ENCODE data around the gene GPC5. TPM values are rescaled to one million over a fixed set of nuclear protein-coding genes. Genes with fewer than 3 reads are reported as not detected.

GPC5 gene
- total and polyA plus RNA-seq, 7 experiments from 2014 or later = 0.10 to 0.38 TPM; not detected in 5

GRCh38 chr13:91586609-91587008 lies 188.2 kb downstream of the GPC5 start:
- Histone ChIP-seq H3K9me3 (ENCODE audit: control insufficient read depth in 2 of 3, low read length in 3 of 3) (no peaks in the 10 kb centered on the region), H3K36me3 (ENCODE audit: control insufficient read depth in 2 of 3, insufficient read depth in 3 of 3, low read length in 3 of 3) (no peaks in the 10 kb centered on the region), H3K27ac (ENCODE audit: low read depth, low read length) (no peak overlapping the region), H3K4me1 (ENCODE audit: control insufficient read depth in 2 of 2, insufficient read depth in 2 of 2, low read length in 2 of 2) (no peaks in the 10 kb centered on the region), H3K4me3 (ENCODE audit: low read length) (no peak overlapping the region), H3K27me3 (ENCODE audit: control insufficient read depth in 2 of 2, insufficient read depth in 2 of 2, low read length in 2 of 2) (no peaks in the 10 kb centered on the region)
- CTCF ChIA-PET = no interaction called here
- DNase-seq (no peak), ATAC-seq (no peak)
- POLR2A ChIA-PET = no interaction called here
- intact Hi-C loops (cut with micrococcal nuclease) = no loop called here
- Mint-ChIP-seq H3K4me3 (no peak overlapping the region), H3K36me3 (no peaks in the 10 kb centered on the region), H3K4me1 (peaks cover 0 to 1% (median 0%) of the 10 kb centered on the region in 7 donors), H3K9me3 (peaks cover 0 to 15% (median 3%) of the 10 kb centered on the region in 11 donors), H3K27ac (no peak overlapping the region), H3K27me3 (peaks cover 0 to 4% (median 0%) of the 10 kb centered on the region in 5 donors)

- Mint-ChIP-seq H3K27ac (no peak overlapping the region), H3K9me3 (peaks cover 0 to 24% (median 7%) of the 10 kb centered on the region in 11 donors)
- CTCF ChIA-PET = no interaction called here
These were observed 190.1 kb downstream of the GPC5 start for GRCh38 chr13:91588541-91588940.

GRCh38 chr13:91592056-91593014 lies 193.9 kb downstream of the GPC5 start:
- H3K4me1 Mint-ChIP-seq = no peaks in the 10 kb centered on the region
- intact Hi-C loops (cut with micrococcal nuclease) = no loop called here
- H3K4me3 ChIP-seq (ENCODE audit: low read length) = no peak overlapping the region
- H3K36me3 ChIP-seq (ENCODE audit: control insufficient read depth in 2 of 3, insufficient read depth in 3 of 3, low read length in 3 of 3) = no peaks in the 10 kb centered on the region
- H3K9me3 Mint-ChIP-seq = peaks cover 0 to 26% (median 7%) of the 10 kb centered on the region in 11 donors
- ChIA-PET POLR2A (no interaction called here), CTCF (no interaction called here)
- H3K27me3 Mint-ChIP-seq = peaks cover 0 to 4% (median 0%) of the 10 kb centered on the region in 5 donors
- H3K27ac ChIP-seq (ENCODE audit: low read depth, low read length) = no peak overlapping the region
- H3K4me1 ChIP-seq (ENCODE audit: control insufficient read depth in 2 of 2, insufficient read depth in 2 of 2, low read length in 2 of 2) = no peaks in the 10 kb centered on the region
- no peak overlapping the region for H3K27ac Mint-ChIP-seq
- no peaks in the 10 kb centered on the region for H3K36me3 Mint-ChIP-seq
- no peaks in the 10 kb centered on the region for H3K27me3 ChIP-seq (ENCODE audit: control insufficient read depth in 2 of 2, insufficient read depth in 2 of 2, low read length in 2 of 2)
- H3K9me3 ChIP-seq (ENCODE audit: control insufficient read depth in 2 of 3, low read length in 3 of 3) = peaks cover 0 to 5% (median 0%) of the 10 kb centered on the region in 3 experiments
- ATAC-seq (no peak), DNase-seq (no peak)
- no peak overlapping the region for H3K4me3 Mint-ChIP-seq

More at GRCh38 chr13:91588541-91588940, 190.1 kb downstream of the GPC5 start:
- Mint-ChIP-seq H3K36me3 (no peaks in the 10 kb centered on the region), H3K27me3 (no peaks in the 10 kb centered on the region), H3K4me3 (no peak overlapping the region), H3K4me1 (no peaks in the 10 kb centered on the region)
- POLR2A ChIA-PET = no interaction called here
- Histone ChIP-seq H3K4me1 (ENCODE audit: control insufficient read depth in 2 of 2, insufficient read depth in 2 of 2, low read length in 2 of 2) (no peaks in the 10 kb centered on the region), H3K9me3 (ENCODE audit: control insufficient read depth in 2 of 3, low read length in 3 of 3) (peaks cover 0 to 5% (median 0%) of the 10 kb centered on the region in 3 experiments), H3K4me3 (ENCODE audit: low read length) (no peak overlapping the region), H3K36me3 (ENCODE audit: control insufficient read depth in 2 of 3, insufficient read depth in 3 of 3, low read length in 3 of 3) (no peaks in the 10 kb centered on the region), H3K27me3 (ENCODE audit: control insufficient read depth in 2 of 2, insufficient read depth in 2 of 2, low read length in 2 of 2) (no peaks in the 10 kb centered on the region), H3K27ac (ENCODE audit: low read depth, low read length) (no peak overlapping the region)
- intact Hi-C loops (cut with micrococcal nuclease) = no loop called here
- no peak for ATAC-seq
- DNase-seq = no peak

- Histone ChIP-seq H3K36me3 (ENCODE audit: control insufficient read depth in 2 of 3, insufficient read depth in 3 of 3, low read length in 3 of 3) (no peaks in the 10 kb centered on the region), H3K4me3 (ENCODE audit: low read length) (no peak overlapping the region), H3K27me3 (ENCODE audit: control insufficient read depth in 2 of 2, insufficient read depth in 2 of 2, low read length in 2 of 2) (no peaks in the 10 kb centered on the region), H3K4me1 (ENCODE audit: control insufficient read depth in 2 of 2, insufficient read depth in 2 of 2, low read length in 2 of 2) (no peaks in the 10 kb centered on the region), H3K9me3 (ENCODE audit: control insufficient read depth in 2 of 3, low read length in 3 of 3) (peaks cover 0 to 5% (median 0%) of the 10 kb centered on the region in 3 experiments), H3K27ac (ENCODE audit: low read depth, low read length) (no peak overlapping the region)
- Mint-ChIP-seq H3K4me3 (no peak overlapping the region), H3K4me1 (no peaks in the 10 kb centered on the region), H3K27me3 (peaks cover 0 to 4% (median 0%) of the 10 kb centered on the region in 5 donors), H3K9me3 (peaks cover 0 to 26% (median 7%) of the 10 kb centered on the region in 11 donors), H3K27ac (no peak overlapping the region), H3K36me3 (no peaks in the 10 kb centered on the region)
- POLR2A ChIA-PET = no interaction called here
- CTCF ChIA-PET = no interaction called here
- no peak for ATAC-seq
- intact Hi-C loops (cut with micrococcal nuclease) = no loop called here
- no peak for DNase-seq
These were observed 195.0 kb downstream of the GPC5 start for GRCh38 chr13:91593456-91593855.

GRCh38 chr13:91594061-91594460 lies 195.6 kb downstream of the GPC5 start:
- Mint-ChIP-seq H3K27me3 (peaks cover 0 to 4% (median 0%) of the 10 kb centered on the region in 5 donors), H3K27ac (no peak overlapping the region)

GRCh38 chr13:91595677-91596076 lies 197.3 kb downstream of the GPC5 start:
- intact Hi-C loops (cut with micrococcal nuclease) = no loop called here
- H3K27me3 ChIP-seq (ENCODE audit: control insufficient read depth in 2 of 2, insufficient read depth in 2 of 2, low read length in 2 of 2) = no peaks in the 10 kb centered on the region
- no peaks in the 10 kb centered on the region for H3K4me1 Mint-ChIP-seq
- peaks cover 0 to 19% (median 7%) of the 10 kb centered on the region in 11 donors for H3K9me3 Mint-ChIP-seq
- ChIA-PET POLR2A (interaction anchor here (0.7 kb wide), 1 partner anchor 24 kb away, joined by 3 read pairs; no protein-coding TSS in a partner anchor), CTCF (no interaction called here)
- H3K36me3 ChIP-seq (ENCODE audit: control insufficient read depth in 2 of 3, insufficient read depth in 3 of 3, low read length in 3 of 3) = no peaks in the 10 kb centered on the region
- H3K36me3 Mint-ChIP-seq = no peaks in the 10 kb centered on the region
- H3K9me3 ChIP-seq (ENCODE audit: control insufficient read depth in 2 of 3, low read length in 3 of 3) = peaks cover 0 to 5% (median 0%) of the 10 kb centered on the region in 3 experiments
- no peak overlapping the region for H3K27ac Mint-ChIP-seq
- H3K4me3 ChIP-seq (ENCODE audit: low read length) = no peak overlapping the region
- H3K4me1 ChIP-seq (ENCODE audit: control insufficient read depth in 2 of 2, insufficient read depth in 2 of 2, low read length in 2 of 2) = no peaks in the 10 kb centered on the region
- no peak overlapping the region for H3K27ac ChIP-seq (ENCODE audit: low read depth, low read length)
- ATAC-seq (no peak), DNase-seq (no peak)
- H3K4me3 Mint-ChIP-seq = no peak overlapping the region
- peaks cover 0 to 4% (median 0%) of the 10 kb centered on the region in 5 donors for H3K27me3 Mint-ChIP-seq

More at GRCh38 chr13:91594061-91594460, 195.6 kb downstream of the GPC5 start:
- H3K36me3 Mint-ChIP-seq = no peaks in the 10 kb centered on the region
- Histone ChIP-seq H3K4me1 (ENCODE audit: control insufficient read depth in 2 of 2, insufficient read depth in 2 of 2, low read length in 2 of 2) (no peaks in the 10 kb centered on the region), H3K4me3 (ENCODE audit: low read length) (no peak overlapping the region), H3K27ac (ENCODE audit: low read depth, low read length) (no peak overlapping the region), H3K9me3 (ENCODE audit: control insufficient read depth in 2 of 3, low read length in 3 of 3) (peaks cover 0 to 5% (median 0%) of the 10 kb centered on the region in 3 experiments), H3K36me3 (ENCODE audit: control insufficient read depth in 2 of 3, insufficient read depth in 3 of 3, low read length in 3 of 3) (no peaks in the 10 kb centered on the region), H3K27me3 (ENCODE audit: control insufficient read depth in 2 of 2, insufficient read depth in 2 of 2, low read length in 2 of 2) (no peaks in the 10 kb centered on the region)
- no peaks in the 10 kb centered on the region for H3K4me1 Mint-ChIP-seq
- peaks cover 0 to 23% (median 7%) of the 10 kb centered on the region in 11 donors for H3K9me3 Mint-ChIP-seq
- CTCF ChIA-PET = no interaction called here
- POLR2A ChIA-PET = no interaction called here
- H3K4me3 Mint-ChIP-seq = no peak overlapping the region
- ATAC-seq = no peak
- no peak for DNase-seq
- intact Hi-C loops (cut with micrococcal nuclease) = no loop called here
